ENCODE results near the gene EGFLAM. TPM values are rescaled to one million over a fixed set of nuclear protein-coding genes. Genes with fewer than 3 reads are reported as not detected.
A peak's percentile ranks its signal among the peaks of the same experiment; 100 is the strongest.

Gene EGFLAM
- total RNA-seq, 4 donors from 2014 or later, result 1.8 to 3.9 (median 3.0) TPM

DNA sequence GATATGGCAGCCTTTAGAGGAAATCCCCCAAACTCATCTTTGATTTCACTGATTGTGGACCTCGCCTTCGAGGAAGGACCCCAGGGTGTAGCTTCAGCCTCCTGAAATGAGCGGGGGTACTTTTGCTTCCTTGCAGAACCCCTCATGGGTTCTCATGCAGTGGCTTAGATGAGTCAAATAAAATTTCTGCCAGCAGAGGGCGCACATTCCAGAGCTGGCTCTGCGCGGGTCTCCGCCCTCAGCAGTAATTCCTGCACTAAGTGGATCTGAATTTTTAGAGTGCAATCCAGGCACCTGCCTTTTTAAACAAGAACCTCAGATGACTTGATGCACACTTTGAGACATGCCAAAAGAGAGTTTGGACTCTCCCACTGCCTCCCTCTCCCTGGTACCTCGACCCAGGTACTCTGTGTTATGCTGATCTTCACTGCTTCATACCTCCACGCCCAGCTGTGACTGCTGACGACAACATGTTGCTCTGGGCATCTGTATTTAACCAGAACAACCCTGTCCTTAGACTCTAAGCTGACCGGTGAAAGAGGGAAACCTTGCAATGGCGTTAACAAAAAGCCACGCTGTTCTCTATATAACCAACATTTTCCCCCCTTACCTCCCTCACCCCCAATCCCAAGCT, 7.3 kb downstream of the EGFLAM start:
- Histone ChIP-seq H3K27ac (no peak overlapping the region), H3K36me3 (no peaks in the 10 kb centered on the region), H3K27me3 (peaks cover 37% of the 10 kb centered on the region), H3K4me3 (no peak overlapping the region), H3K9me3 (no peaks in the 10 kb centered on the region), H3K4me1 (peaks cover 3% of the 10 kb centered on the region)
- TF ChIP-seq, protein P1, sequence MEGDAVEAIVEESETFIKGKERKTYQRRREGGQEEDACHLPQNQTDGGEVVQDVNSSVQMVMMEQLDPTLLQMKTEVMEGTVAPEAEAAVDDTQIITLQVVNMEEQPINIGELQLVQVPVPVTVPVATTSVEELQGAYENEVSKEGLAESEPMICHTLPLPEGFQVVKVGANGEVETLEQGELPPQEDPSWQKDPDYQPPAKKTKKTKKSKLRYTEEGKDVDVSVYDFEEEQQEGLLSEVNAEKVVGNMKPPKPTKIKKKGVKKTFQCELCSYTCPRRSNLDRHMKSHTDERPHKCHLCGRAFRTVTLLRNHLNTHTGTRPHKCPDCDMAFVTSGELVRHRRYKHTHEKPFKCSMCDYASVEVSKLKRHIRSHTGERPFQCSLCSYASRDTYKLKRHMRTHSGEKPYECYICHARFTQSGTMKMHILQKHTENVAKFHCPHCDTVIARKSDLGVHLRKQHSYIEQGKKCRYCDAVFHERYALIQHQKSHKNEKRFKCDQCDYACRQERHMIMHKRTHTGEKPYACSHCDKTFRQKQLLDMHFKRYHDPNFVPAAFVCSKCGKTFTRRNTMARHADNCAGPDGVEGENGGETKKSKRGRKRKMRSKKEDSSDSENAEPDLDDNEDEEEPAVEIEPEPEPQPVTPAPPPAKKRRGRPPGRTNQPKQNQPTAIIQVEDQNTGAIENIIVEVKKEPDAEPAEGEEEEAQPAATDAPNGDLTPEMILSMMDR (IDR thresholded peaks at IDR 0.05), result peak; percentile 36 to 69
- TF ChIP-seq EP300 (IDR thresholded peaks at IDR 0.05), result no peak
- peak in 1 of 2 donors; percentile 69 for DNase-seq (ENCODE audit: low spot score in 2 of 2)
- WGBS, result 34% methylated on average over 13 of the region's 13 CpGs

DNA sequence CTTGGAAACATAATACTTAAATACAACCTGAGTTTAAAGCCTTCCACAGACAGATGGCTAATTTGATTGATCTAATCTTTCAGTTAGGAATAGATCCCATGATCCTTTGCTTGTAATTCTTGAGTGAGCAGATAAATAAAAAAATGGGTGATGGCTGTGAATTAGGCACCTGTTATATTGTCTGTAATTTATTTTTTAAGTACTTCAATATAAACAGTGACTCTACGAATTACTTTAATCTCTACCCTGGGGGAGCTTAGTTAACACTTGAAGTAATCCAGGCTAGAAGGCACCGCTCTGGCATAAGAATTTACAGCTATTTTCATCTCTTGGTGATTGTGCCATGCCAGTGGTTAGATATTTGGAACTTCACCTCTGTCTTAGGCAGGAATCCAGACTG, 9.0 kb downstream of the EGFLAM start:
- H3K4me1 ChIP-seq, result peaks cover 3% of the 10 kb centered on the region
- no peak for DNase-seq (ENCODE audit: low spot score in 2 of 2)
- no peaks in the 10 kb centered on the region for H3K36me3 ChIP-seq
- TF ChIP-seq POLR2AphosphoS5 (IDR thresholded peaks at IDR 0.05) (no peak), EP300 (IDR thresholded peaks at IDR 0.05) (no peak), POLR2A (IDR thresholded peaks at IDR 0.05) (no peak)
- TF ChIP-seq, protein P1 (IDR thresholded peaks at IDR 0.05), result no peak
- H3K4me3 ChIP-seq, result no peak overlapping the region
- no peak overlapping the region for H3K27ac ChIP-seq
- 55% methylated on average over 2 of the region's 2 CpGs for WGBS
- no peaks in the 10 kb centered on the region for H3K9me3 ChIP-seq
- peaks cover 31% of the 10 kb centered on the region for H3K27me3 ChIP-seq

DNA sequence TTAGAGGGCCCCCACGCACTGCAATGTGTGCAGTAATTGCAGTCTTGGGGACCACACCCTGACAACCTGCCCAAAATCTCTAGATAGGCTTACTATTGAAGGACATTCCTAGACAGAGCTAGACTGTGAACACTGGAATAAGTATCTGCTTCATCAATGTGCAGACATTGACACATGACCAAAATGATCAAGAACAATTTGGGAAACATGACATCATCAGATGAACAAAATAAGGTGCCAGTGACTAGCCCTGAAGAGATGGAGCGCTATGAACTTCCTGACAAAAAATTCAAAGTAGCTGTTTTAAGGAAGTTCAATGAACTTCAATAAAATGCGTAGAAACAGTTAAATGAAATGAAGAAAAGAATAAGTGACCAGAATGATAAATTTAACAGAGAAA, 15.3 kb downstream of the EGFLAM start:
- Histone ChIP-seq H3K9me3 (peaks cover 5% of the 10 kb centered on the region), H3K27ac (no peak overlapping the region), H3K27me3 (no peaks in the 10 kb centered on the region), H3K4me1 (no peaks in the 10 kb centered on the region), H3K36me3 (no peaks in the 10 kb centered on the region), H3K4me3 (no peak overlapping the region)
- no peak for DNase-seq (ENCODE audit: low spot score in 2 of 2)
- TF ChIP-seq POLR2AphosphoS5 (IDR thresholded peaks at IDR 0.05), result no peak
- no peak for TF ChIP-seq EP300 (IDR thresholded peaks at IDR 0.05)
- TF ChIP-seq, protein P1 (IDR thresholded peaks at IDR 0.05), result no peak
- no peak for TF ChIP-seq POLR2A (IDR thresholded peaks at IDR 0.05)
- WGBS, result 91% methylated on average over 2 of the region's 3 CpGs

DNA sequence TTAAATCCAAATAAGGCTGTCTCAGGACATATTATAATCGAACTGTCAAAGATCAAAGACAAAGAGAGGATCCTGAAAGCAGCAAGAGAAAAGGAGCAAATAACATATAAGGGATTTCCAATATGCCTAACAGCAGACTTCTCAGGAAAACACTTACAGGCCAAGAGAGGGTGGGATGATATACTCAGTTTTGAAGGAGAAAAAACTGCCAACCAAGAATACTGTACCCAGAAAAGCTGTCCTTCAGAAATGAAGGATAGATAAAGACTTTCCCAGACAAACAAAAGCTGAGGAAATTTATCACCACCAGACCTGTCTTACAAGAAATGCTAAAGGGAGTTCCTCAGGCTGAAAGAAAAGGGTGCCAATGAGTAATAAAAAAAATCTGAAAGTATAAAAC, 16.0 kb downstream of the EGFLAM start:
- TF ChIP-seq POLR2A (IDR thresholded peaks at IDR 0.05), result no peak
- TF ChIP-seq EP300 (IDR thresholded peaks at IDR 0.05), result no peak
- TF ChIP-seq POLR2AphosphoS5 (IDR thresholded peaks at IDR 0.05), result no peak
- Histone ChIP-seq H3K36me3 (no peaks in the 10 kb centered on the region), H3K4me1 (no peaks in the 10 kb centered on the region), H3K4me3 (no peak overlapping the region), H3K9me3 (peaks cover 5% of the 10 kb centered on the region), H3K27me3 (no peaks in the 10 kb centered on the region), H3K27ac (no peak overlapping the region)
- DNase-seq (ENCODE audit: low spot score in 2 of 2), result no peak
- WGBS, result 90% methylated on average over 1 of the region's 1 CpG

DNA sequence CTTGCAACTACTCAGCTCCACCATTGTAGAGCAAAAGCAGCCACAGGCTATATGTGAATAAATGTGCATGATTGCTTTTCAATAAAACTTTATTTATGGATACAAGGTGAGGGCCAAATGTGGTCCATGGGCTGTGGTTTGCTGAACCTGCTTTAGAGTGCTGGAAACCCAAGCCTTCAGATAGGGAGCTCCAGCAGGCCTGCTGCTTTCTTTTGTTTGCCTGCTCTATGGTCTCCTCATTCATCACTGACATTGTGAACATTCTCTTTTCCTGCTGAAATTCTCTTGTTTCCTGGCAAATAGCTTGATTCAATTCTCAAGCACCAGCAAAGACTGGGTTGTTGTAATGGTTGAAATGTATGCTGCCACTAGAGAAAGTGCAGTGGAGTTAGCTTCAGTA, 26.0 kb downstream of the EGFLAM start:
- Histone ChIP-seq H3K27me3 (no peaks in the 10 kb centered on the region), H3K27ac (no peak overlapping the region), H3K4me3 (no peak overlapping the region), H3K36me3 (no peaks in the 10 kb centered on the region), H3K9me3 (no peaks in the 10 kb centered on the region), H3K4me1 (no peaks in the 10 kb centered on the region)
- DNase-seq (ENCODE audit: low spot score in 2 of 2), result no peak
- TF ChIP-seq POLR2A (IDR thresholded peaks at IDR 0.05) (no peak), POLR2AphosphoS5 (IDR thresholded peaks at IDR 0.05) (no peak), EP300 (IDR thresholded peaks at IDR 0.05) (no peak)
- TF ChIP-seq, protein P1 (IDR thresholded peaks at IDR 0.05), result no peak

DNA sequence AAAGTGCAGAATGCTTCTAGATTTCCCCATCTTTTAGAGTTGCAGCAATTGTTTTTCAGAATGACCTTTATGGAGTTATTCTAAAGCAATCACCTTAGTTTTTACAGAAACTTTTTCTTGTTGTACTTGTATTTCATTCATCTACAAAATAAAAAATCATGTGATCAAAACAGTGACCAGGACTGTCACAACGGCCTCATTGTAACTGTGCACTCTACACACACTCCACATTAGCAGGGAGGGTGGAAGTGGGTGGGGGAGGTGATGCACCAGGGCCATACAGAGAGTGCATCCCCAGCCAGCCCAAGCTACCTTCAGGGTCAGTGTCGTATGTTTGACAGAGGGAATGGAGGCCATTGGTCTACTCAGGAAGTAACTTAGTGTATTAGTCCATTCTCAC, 26.9 kb downstream of the EGFLAM start:
- H3K27ac ChIP-seq, result no peak overlapping the region
- no peaks in the 10 kb centered on the region for H3K27me3 ChIP-seq
- H3K4me1 ChIP-seq, result peaks cover 3% of the 10 kb centered on the region
- no peak for DNase-seq (ENCODE audit: low spot score in 2 of 2)
- no peak overlapping the region for H3K4me3 ChIP-seq
- TF ChIP-seq POLR2AphosphoS5 (IDR thresholded peaks at IDR 0.05), result no peak
- TF ChIP-seq EP300 (IDR thresholded peaks at IDR 0.05), result no peak
- TF ChIP-seq, protein P1 (IDR thresholded peaks at IDR 0.05), result no peak
- no peak for TF ChIP-seq POLR2A (IDR thresholded peaks at IDR 0.05)
- WGBS, result 83% methylated on average over 2 of the region's 2 CpGs
- H3K36me3 ChIP-seq, result no peaks in the 10 kb centered on the region
- H3K9me3 ChIP-seq, result no peaks in the 10 kb centered on the region
